K562 treated with DMSO at 1 percent for 12 hours (cell line): Measurements from ENCODE around the gene CCDC71. TPM values are rescaled to one million over a fixed set of nuclear protein-coding genes. Genes with fewer than 3 reads are reported as not detected.

Experiments
- total RNA-seq: library from RNA; unstranded; fragments of 300-600 nt; gene quantifications from 2 replicates; pipeline ENCODE4 v1.2.3, GENCODE V29; 2022; ENCODE audit not compliant: insufficient read depth

Gene CCDC71
- total RNA-seq: 9.9 and 11.5 TPM in 2 replicates

DNA sequence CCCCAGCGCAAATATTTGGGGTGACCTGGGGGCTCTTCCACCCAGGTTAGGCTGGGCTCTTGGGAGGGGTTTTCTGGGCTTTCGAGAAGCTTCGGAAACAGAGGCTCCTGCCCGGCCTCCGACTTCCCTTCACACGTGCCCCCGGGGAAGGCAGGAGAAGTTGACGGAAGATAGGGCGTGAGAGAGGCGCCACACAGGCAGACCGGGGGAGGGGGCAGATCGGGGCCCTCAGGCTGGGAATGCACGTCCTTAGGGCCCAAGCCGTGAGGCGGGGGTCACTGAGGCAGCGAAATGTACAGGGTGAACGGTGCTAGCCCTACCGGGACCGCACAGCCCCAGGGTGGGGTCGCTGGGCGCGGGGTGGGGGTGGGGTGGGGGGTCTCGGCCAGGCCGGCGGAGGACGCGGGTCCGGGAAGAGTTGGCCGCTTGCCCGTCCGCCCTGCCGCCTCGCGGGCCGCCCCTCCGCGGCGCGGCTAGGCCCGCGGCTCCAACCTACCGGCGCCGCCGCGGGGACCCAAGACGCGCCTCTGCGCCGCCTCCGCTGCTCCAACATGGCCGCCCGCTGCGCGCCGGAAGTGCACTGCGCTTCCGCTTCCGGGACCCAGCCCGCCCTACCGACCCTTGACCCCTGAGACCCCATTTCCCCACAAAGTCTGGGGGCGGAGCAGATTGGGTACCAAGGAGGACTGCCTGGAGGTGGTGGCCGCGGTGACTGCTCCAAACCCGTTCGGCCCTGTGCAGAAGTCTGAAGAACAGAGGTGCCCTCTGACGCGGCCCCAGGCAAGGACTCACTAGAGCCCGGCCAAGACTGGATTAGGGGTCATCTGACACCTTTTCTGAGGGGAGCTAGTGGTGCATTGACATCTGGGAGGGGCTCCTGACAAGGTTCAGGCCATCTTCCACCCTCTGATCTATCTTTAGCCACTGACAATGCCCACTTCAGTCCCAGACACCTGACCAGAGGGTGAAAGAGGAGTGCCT lies at the start of gene CCDC71:
TSS of gene CCDC71 (minus strand) at position 561 of the 981 bp plus-strand sequence. CDS start 2,123 bp downstream, outside the sequence.

GRCh38 chr3:49171119-49171774 lies 5.1 kb upstream of the CCDC71 start, which contains the start of gene KLHDC8B:
KLHDC8B (plus strand) TSS chr3:49171598; CDS start chr3:49172770, 1,172 bp downstream.

DNA sequence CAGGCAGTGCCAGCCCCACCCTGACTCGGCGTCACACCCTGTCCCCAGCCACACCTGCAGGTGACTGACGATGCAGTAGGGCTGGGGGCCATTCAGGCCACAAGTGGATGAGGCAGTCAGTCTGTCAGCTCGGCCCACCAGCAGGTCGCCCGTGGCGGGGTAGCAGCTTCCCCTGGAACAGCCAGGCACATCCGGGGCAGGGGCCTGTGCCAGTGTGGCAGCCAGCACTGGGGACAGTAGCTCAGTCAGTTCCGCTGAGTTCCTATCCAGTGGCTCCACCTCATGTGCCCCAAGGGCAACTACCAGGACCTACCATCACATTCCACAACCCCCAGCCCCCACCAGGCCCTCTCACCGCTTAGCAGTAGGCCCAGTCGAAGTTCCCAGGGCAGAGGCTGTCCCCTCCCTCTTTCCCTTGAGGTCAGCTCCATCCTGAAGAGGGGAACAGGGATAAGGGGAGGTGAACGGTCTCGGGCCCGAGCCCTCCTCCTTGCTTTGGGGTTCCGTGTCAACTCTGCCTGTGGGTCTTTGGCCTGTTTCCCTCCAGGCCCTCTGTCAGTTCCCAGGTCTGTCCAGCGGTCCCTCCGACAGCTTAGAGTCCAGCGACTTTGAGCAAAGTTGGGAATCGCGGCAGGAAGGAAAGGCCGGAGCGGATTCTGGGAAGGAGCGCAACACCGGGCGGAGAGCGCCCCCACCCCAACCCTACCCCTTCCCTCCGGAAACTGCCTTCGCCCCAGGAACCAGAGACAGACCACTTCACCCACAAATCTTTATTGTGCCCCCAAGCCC lies 33.5 kb downstream of the CCDC71 start, which contains the start of gene LAMB2:
TSS of gene LAMB2 (minus strand) at position 614 of the 789 bp plus-strand sequence. CDS start at position 431, 183 bp downstream.

GRCh38 chr3:49120438-49121131 lies 45.5 kb downstream of the CCDC71 start, which contains the start of gene USP19:
USP19 (minus strand) TSS chr3:49120823; CDS start chr3:49119145, 1,678 bp downstream.

Other genes starting within 250 kb of the CCDC71 start
- 33.9 and 67.8 TPM in 2 replicates for gene ARIH2, start 247.5 kb downstream of the CCDC71 start, total RNA-seq
- 1.0 and 1.2 TPM in 2 replicates for gene P4HTM, start 176.1 kb downstream of the CCDC71 start, total RNA-seq
- gene WDR6, start 158.9 kb downstream of the CCDC71 start, total RNA-seq: 65.3 and 89.4 TPM in 2 replicates
- gene DALRD3, start 147.8 kb downstream of the CCDC71 start, total RNA-seq: 13.1 and 15.2 TPM in 2 replicates
- 23.1 and 36.9 TPM in 2 replicates for gene NDUFAF3, start 144.2 kb downstream of the CCDC71 start, total RNA-seq
- 249 and 251 TPM in 2 replicates for gene IMPDH2, start 136.9 kb downstream of the CCDC71 start, total RNA-seq
- gene QRICH1, start 72.3 kb downstream of the CCDC71 start, total RNA-seq: 16.5 and 49.3 TPM in 2 replicates
- 368 and 553 TPM in 2 replicates for gene QARS1, start 61.6 kb downstream of the CCDC71 start, total RNA-seq
- 29.2 and 56.3 TPM in 2 replicates for gene USP19, start 45.5 kb downstream of the CCDC71 start, total RNA-seq
- gene LAMB2, start 33.3 kb downstream of the CCDC71 start, total RNA-seq: 23.1 and 34.9 TPM in 2 replicates
- gene KLHDC8B, start 5.3 kb upstream of the CCDC71 start, total RNA-seq: 39.3 and 51.2 TPM in 2 replicates
- 4.9 and 8.5 TPM in 2 replicates for gene C3orf62, start 110.9 kb upstream of the CCDC71 start, total RNA-seq
- gene USP4, start 173.7 kb upstream of the CCDC71 start, total RNA-seq: 7.2 and 14.1 TPM in 2 replicates
- gene GPX1, start 192.0 kb upstream of the CCDC71 start, total RNA-seq: not detected in 2 replicates
- 174 and 289 TPM in 2 replicates for gene RHOA, start 245.6 kb upstream of the CCDC71 start, total RNA-seq
- 7.1 and 9.2 TPM in 2 replicates for gene TCTA, start 246.1 kb upstream of the CCDC71 start, total RNA-seq